Measurements from ENCODE around the gene FANK1. TPM values are rescaled to one million over a fixed set of nuclear protein-coding genes. Genes with fewer than 3 reads are reported as not detected.

The FANK1 gene
- total and polyA plus RNA-seq, 2 donors (not counting 1 experiment from before 2014, with no cell fraction given), result 0.13 TPM; not detected in 1

GRCh38 chr10:125961743-125962142 is 65.4 kb downstream of the FANK1 start:
- CTCF ChIA-PET, result no interaction called here
- no peaks in the 10 kb centered on the region for H3K4me1 Mint-ChIP-seq
- DNase-seq (no peak), ATAC-seq (ENCODE audit: low read depth) (no peak)
- Histone ChIP-seq H2AFZ (ENCODE audit: insufficient read depth, low read depth, low read length, poor library complexity, severe bottlenecking) (no peak overlapping the region), H3K79me2 (ENCODE audit: control insufficient read depth, insufficient read depth, low read length) (no peaks in the 10 kb centered on the region), H3K4me3 (ENCODE audit: control extremely low read depth in 1 of 5, extremely low read depth in 1 of 5, insufficient read depth in 1 of 5, low read depth in 2 of 5, low read length in 4 of 5) (no peak overlapping the region), H3K4me2 (replicated peaks; ENCODE audit: low read depth, low read length, poor library complexity, severe bottlenecking) (no peak overlapping the region), H3K27ac (ENCODE audit: low read length in 2 of 2) (no peak overlapping the region), H3K4me1 (ENCODE audit: control insufficient read depth in 2 of 2, insufficient read depth in 2 of 2, low read length in 2 of 2) (no peaks in the 10 kb centered on the region), H3K27me3 (replicated peaks in 1 of 4; ENCODE audit: control extremely low read depth in 1 of 4, control insufficient read depth in 3 of 4, insufficient read depth in 4 of 4, low read length in 3 of 4) (no peaks in the 10 kb centered on the region), H3K36me3 (replicated peaks in 1 of 2; ENCODE audit: control extremely low read depth in 1 of 2, control insufficient read depth in 1 of 2, extremely low read depth in 1 of 2, insufficient read depth in 2 of 2, low read length in 1 of 2) (no peaks in the 10 kb centered on the region), H3K9ac (ENCODE audit: low read length) (no peak overlapping the region), H3K9me3 (ENCODE audit: control extremely low read depth in 1 of 3, control insufficient read depth in 2 of 3, insufficient read depth in 1 of 3, low read length in 2 of 3) (peaks cover 0 to 2% (median 0%) of the 10 kb centered on the region in 3 donors), H4K20me1 (ENCODE audit: control insufficient read depth, insufficient read depth, low read length, poor library complexity, severe bottlenecking) (no peaks in the 10 kb centered on the region)
- H3K27me3 Mint-ChIP-seq, result peaks cover 7% of the 10 kb centered on the region
- no peak overlapping the region for H3K27ac Mint-ChIP-seq
- H3K4me3 Mint-ChIP-seq, result no peak overlapping the region
- no peaks in the 10 kb centered on the region for H3K9me3 Mint-ChIP-seq (ENCODE audit: insufficient read depth)
- intact Hi-C loops (cut with micrococcal nuclease), result no loop called here
- no peak for TF ChIP-seq CTCF (IDR thresholded peaks at IDR 0.05)
- TF ChIP-seq EZH2 (IDR thresholded peaks at IDR 0.05; ENCODE audit: borderline replicate concordance, insufficient read depth, low read depth, low read length, poor library complexity, severe bottlenecking), result no peak
- no CpG with 5 or more reads among the region's 1 CpG for WGBS (ENCODE audit: insufficient coverage)
- POLR2A ChIA-PET, result no interaction called here

GRCh38 chr10:125962200-125962599 is 65.8 kb downstream of the FANK1 start:
- H3K4me3 ChIP-seq (ENCODE audit: control extremely low read depth in 1 of 5, extremely low read depth in 1 of 5, insufficient read depth in 1 of 5, low read depth in 2 of 5, low read length in 4 of 5), result no peak overlapping the region
- H3K79me2 ChIP-seq (ENCODE audit: control insufficient read depth, insufficient read depth, low read length), result no peaks in the 10 kb centered on the region
- intact Hi-C loops (cut with micrococcal nuclease), result no loop called here
- Mint-ChIP-seq H3K9me3 (ENCODE audit: insufficient read depth) (no peaks in the 10 kb centered on the region), H3K27ac (no peak overlapping the region), H3K4me1 (no peaks in the 10 kb centered on the region), H3K4me3 (no peak overlapping the region), H3K27me3 (peaks cover 7% of the 10 kb centered on the region)
- no peak overlapping the region for H3K4me2 ChIP-seq (replicated peaks; ENCODE audit: low read depth, low read length, poor library complexity, severe bottlenecking)
- no peak overlapping the region for H2AFZ ChIP-seq (ENCODE audit: insufficient read depth, low read depth, low read length, poor library complexity, severe bottlenecking)
- TF ChIP-seq EZH2 (IDR thresholded peaks at IDR 0.05; ENCODE audit: borderline replicate concordance, insufficient read depth, low read depth, low read length, poor library complexity, severe bottlenecking) (no peak), CTCF (IDR thresholded peaks at IDR 0.05) (no peak)
- H3K9me3 ChIP-seq (ENCODE audit: control extremely low read depth in 1 of 3, control insufficient read depth in 2 of 3, insufficient read depth in 1 of 3, low read length in 2 of 3), result peaks cover 0 to 2% (median 0%) of the 10 kb centered on the region in 3 donors
- H3K27ac ChIP-seq (ENCODE audit: low read length in 2 of 2), result no peak overlapping the region
- H3K9ac ChIP-seq (ENCODE audit: low read length), result no peak overlapping the region
- no peaks in the 10 kb centered on the region for H4K20me1 ChIP-seq (ENCODE audit: control insufficient read depth, insufficient read depth, low read length, poor library complexity, severe bottlenecking)
- no peak for DNase-seq
- no CpG with 5 or more reads among the region's 3 CpGs for WGBS (ENCODE audit: insufficient coverage)
- no peaks in the 10 kb centered on the region for H3K36me3 ChIP-seq (replicated peaks in 1 of 2; ENCODE audit: control extremely low read depth in 1 of 2, control insufficient read depth in 1 of 2, extremely low read depth in 1 of 2, insufficient read depth in 2 of 2, low read length in 1 of 2)
- ChIA-PET CTCF (no interaction called here), POLR2A (no interaction called here)
- H3K27me3 ChIP-seq (replicated peaks in 1 of 4; ENCODE audit: control extremely low read depth in 1 of 4, control insufficient read depth in 3 of 4, insufficient read depth in 4 of 4, low read length in 3 of 4), result no peaks in the 10 kb centered on the region
- no peaks in the 10 kb centered on the region for H3K4me1 ChIP-seq (ENCODE audit: control insufficient read depth in 2 of 2, insufficient read depth in 2 of 2, low read length in 2 of 2)
- ATAC-seq (ENCODE audit: low read depth), result no peak
